ENCODE measurements around the gene NFATC3.
A peak's percentile ranks its signal among the peaks of the same experiment; 100 is the strongest.
"Not testable (repeated sequence)": the region's sequence is repeated elsewhere in the genome, so short reads cannot be mapped to it uniquely, and the experiment has no call there.

The NFATC3 gene

GRCh38 chr16:68113059-68113761 is 28.0 kb downstream of the NFATC3 start:
- no peak overlapping the region for H3K4me3 ChIP-seq (ENCODE audit: low read length)
- no peak for TF ChIP-seq CTCF (conservative IDR thresholded peaks at IDR 0.05; ENCODE audit: low read length)
- no peak for DNase-seq (ENCODE audit: low read depth)

- no peak for TF ChIP-seq CTCF (conservative IDR thresholded peaks at IDR 0.05; ENCODE audit: low read length)
- H3K4me3 ChIP-seq (ENCODE audit: low read length) = no peak overlapping the region
- DNase-seq (ENCODE audit: low read depth) = no peak
These were observed 28.6 kb downstream of the NFATC3 start for GRCh38 chr16:68113765-68114240.

- DNase-seq (ENCODE audit: low read depth) = peak; percentile 22
These were observed 29.8 kb downstream of the NFATC3 start for GRCh38 chr16:68114939-68115338.

GRCh38 chr16:68115851-68116250 is 30.7 kb downstream of the NFATC3 start:
- DNase-seq (ENCODE audit: low read depth) = no peak
- TF ChIP-seq CTCF (conservative IDR thresholded peaks at IDR 0.05; ENCODE audit: low read length) = no peak
- no peak overlapping the region for H3K4me3 ChIP-seq (ENCODE audit: low read length)

More at GRCh38 chr16:68114939-68115338, 29.8 kb downstream of the NFATC3 start:
- not testable (repeated sequence) for H3K4me3 ChIP-seq (ENCODE audit: low read length)

- no peak overlapping the region for H3K4me3 ChIP-seq (ENCODE audit: low read length)
- peak; percentile 59 for TF ChIP-seq CTCF (conservative IDR thresholded peaks at IDR 0.05; ENCODE audit: low read length)
- DNase-seq (ENCODE audit: low read depth) = peak; percentile 29
These were observed 31.2 kb downstream of the NFATC3 start for GRCh38 chr16:68116256-68116867.

- H3K4me3 ChIP-seq (ENCODE audit: low read length) = no peak overlapping the region
- no peak for TF ChIP-seq CTCF (conservative IDR thresholded peaks at IDR 0.05; ENCODE audit: low read length)
- no peak for DNase-seq (ENCODE audit: low read depth)
These were observed 32.7 kb downstream of the NFATC3 start for GRCh38 chr16:68117884-68118283.

GRCh38 chr16:68118954-68119353 is 33.8 kb downstream of the NFATC3 start:
- not testable (repeated sequence) for H3K4me3 ChIP-seq (ENCODE audit: low read length); DNase-seq (ENCODE audit: low read depth)

- H3K4me3 ChIP-seq (ENCODE audit: low read length) = not testable (repeated sequence)
These were observed 35.3 kb downstream of the NFATC3 start for GRCh38 chr16:68120496-68120895.

More at GRCh38 chr16:68120496-68120895, 35.3 kb downstream of the NFATC3 start:
- not testable (repeated sequence) for DNase-seq (ENCODE audit: low read depth)
